HG02840 (cell line): ENCODE data around the gene GOLGA2.

Experiments used
- ATAC-seq: cut with Tn5 transposase; IDR thresholded peaks from one replicate; pipeline ENCODE4 v1.9.1; 2021; ENCODE audit warnings: mild to moderate bottlenecking, moderate library complexity, moderate number of reproducible peaks; ENCODE audit not compliant: unreplicated experiment, low FRiP score

Gene GOLGA2

DNA sequence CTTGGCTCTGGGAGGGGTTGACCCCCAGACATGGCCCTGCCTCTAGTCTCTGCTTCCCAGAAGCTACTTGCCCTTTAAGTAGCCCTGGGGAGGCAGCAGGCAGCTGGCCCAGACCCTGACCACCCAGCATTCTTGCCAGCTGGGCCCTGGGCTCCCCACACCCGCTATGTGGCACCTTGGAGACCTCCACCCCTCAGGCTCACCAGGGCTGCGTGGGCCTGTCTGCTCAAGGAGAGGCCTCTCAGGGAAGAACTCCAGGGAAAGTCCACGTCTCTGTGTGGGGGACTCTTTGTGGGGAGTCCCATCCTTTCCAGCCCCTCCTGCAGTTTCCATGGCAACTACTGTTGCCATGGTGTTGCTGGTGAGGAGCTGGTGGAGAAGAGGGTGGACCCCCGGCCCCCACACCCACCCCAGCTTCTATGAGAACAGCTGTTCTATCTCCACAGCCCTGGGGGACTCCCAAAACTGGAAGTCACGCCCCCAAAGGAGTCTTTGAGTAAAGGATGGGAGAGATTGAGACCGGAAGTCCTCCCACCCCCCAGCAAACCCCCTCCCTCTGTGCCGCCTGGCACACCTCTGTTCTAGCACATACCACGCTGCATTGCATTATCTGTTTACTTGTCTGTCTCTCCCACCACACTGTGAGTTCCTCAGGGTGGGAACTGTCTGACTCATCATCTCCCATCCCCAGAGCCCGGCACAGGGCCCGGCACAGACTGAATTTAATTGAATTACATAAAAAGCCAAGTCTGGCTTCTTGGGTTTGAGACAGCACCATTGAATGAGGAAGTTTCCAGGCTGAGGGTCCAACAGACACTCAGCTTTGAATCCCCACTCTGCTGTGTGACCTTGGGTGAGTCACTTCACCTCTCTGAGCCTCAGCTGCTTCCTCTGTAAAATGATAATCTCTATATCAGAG lies 60.1 kb downstream of the GOLGA2 start:
- ATAC-seq, result no peak

DNA sequence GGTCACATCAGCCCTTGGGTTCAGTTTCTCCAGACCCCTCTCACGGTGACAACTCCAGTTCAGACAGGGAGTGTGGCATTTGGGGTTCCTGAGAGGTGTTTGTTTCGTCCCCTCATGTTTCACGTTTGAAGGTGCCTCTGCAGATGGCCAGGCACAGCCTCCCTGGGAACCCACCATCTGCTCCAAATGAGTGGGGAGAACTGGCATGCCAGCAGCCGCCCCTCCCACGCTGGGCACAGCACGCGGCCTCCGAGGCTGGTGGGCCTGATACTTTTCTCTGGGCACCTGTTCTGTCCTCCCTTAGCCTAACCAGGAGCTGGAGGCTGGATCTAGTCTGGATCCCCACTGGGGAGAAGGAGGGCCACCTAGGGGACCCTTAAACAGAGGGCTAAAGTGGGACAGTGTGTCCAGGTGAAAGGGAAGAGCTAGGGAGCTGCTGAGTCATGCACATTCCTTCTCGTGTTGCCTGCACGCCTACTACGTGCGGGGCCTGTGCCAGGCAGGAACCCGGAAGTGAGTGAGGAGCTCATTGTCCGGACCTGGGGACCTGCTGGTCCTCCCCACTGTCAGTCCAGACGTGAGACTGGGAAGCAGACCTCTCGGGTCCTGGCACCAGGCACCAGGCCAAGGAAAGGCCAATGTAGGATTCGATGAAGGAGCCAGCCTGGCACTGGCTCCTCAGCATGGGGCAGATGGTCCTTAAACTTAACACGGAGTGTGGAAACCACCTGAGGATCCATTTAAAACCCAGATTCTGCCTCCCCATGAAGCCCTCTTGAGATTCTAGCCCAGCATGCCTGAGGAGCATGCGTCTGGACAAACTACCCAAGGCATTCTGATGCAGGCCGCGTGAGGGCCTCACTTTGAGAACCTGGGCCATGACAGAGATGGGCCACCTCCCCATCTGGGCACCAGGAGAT lies 61.0 kb downstream of the GOLGA2 start:
- ATAC-seq, result no peak

DNA sequence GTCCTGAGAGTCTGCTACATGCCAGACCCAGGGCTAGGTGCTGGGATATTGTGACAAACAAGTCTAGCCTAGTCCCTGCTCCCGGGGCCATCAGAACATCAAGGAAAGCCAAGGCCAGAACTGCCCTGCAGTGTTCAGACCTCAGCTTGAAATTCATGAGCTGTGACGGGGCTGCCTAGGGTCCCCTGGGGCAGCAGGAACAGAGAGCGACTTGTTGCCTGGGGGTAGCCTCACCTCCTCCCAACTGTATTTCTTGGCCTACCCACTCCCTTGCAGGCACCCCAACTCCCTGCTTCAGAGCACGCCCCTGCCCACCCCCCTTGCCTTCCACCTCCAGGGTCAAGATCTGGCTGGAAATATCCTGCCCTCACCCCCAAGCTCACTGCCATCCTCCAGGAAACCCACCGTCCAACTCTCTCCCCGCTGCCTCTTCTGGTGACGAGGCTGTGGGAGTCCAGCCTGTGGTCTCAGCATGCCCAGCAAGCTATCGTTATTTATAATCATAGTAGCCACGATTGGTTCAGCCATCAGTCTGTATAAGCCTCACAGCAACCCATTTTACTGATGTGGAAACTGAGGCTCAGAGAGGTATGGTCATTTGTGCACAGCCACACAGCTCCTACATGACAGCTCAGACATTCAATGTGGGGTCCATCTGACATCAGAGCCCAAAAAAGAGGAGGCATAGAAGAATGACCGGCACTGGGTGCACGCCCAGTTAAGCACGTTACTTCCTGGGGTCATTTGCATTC lies 61.9 kb downstream of the GOLGA2 start:
- ATAC-seq, result no peak

DNA sequence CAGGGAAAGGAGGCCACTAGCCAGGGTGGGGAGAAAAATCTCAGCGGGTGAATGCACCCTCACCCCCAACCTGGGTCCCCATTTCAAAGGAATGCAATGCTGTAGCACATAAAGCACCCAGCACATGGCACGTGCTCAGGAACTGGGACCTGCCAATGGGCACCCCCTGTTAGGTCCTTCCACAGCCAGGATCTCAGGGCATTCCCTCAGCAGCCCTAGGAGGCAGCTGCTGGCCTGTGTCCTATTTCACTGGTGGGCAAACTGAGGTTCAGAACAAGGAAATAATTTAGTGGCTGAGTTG lies 63.9 kb downstream of the GOLGA2 start:
- ATAC-seq, result no peak

DNA sequence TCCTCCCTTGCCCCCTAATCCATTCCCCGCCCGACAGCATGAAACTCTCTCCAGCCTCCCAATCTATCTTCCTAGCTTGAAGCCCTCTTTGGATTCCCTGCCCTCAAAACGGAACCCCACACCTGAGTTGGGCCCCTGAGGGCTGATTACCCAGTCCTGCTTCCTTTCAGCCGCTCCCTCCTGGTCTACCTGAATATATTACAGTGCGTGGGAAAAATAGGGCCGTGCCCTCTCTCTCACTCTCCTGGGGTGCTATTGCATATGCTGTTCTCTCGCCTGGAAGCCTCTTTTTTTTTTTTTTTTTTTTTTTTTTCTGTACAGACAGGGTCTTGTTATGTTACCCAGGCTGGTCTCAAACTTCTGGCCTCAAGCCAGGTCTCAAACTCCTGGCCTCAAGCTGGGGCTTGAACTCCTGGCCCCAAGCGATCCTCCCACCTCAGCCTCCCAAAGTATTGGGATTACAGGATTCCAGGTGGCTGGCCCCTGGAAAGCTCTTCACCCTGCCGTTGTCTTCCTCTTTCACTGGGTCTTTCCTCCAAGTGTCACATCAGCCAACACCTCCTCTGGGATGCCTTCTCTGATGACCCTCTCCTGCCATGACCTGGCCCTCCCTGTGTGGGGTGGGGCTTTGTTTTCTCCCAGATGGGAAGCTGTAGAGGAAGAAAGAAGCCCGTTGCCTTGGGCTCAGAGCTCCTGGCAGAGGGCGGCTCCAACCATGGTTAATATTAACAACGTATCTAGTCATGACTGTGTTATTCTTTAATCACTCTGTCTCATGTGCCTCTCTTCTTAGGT lies 64.4 kb downstream of the GOLGA2 start:
- ATAC-seq, result no peak

DNA sequence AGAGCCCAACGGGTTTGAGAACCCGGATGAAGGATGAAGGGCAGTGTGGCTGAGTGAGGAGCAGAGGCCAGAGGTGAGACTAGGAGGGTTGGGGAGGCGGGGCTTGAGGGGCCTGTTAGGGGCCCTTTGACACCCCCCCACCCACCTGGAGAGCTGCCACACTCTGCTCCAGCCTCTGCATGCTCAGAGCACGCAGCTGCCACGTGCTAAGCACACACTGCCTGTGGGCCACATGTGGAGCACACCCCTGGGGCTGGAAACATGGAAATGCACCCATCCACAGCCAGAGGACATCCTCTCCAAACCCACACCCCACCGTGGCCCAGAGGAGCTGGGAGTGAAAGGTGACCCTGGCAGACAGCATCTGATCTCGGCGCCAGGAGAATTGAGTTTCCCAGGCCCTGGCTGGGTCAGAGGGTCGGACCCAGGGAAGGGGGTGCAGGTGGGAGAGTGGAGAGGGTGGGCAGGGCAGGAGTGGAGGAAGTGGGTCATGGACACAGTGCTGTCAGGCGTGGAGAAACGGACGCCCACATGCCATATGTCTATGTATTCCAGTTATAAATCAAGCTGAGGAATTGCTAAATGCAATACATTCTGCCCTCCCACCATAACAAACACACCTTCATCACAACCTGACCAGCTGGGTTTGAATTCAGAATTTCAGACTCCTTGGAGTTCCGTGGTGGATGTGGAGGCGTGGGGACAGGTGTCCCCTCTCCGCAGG lies 66.7 kb downstream of the GOLGA2 start:
- ATAC-seq, result no peak

DNA sequence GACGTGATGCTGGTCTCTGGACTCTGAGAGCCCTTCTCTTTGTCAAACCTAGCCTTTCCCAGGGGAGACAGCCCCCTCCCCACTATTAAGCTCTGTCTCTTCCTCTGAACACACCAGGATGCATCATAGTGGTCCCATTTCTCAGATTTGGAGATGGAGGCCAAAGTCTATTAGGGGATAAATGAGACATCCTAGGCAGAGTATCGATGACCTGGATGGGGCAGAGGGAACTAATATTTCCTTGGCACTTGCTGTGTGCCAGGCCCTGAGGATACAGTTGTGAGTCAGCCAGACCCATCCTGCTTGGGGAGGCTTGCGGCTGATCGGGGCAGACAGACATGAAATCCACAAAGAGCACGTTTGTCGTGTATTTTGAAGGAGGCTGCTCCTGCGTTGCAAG lies 67.4 kb downstream of the GOLGA2 start:
- no peak for ATAC-seq

DNA sequence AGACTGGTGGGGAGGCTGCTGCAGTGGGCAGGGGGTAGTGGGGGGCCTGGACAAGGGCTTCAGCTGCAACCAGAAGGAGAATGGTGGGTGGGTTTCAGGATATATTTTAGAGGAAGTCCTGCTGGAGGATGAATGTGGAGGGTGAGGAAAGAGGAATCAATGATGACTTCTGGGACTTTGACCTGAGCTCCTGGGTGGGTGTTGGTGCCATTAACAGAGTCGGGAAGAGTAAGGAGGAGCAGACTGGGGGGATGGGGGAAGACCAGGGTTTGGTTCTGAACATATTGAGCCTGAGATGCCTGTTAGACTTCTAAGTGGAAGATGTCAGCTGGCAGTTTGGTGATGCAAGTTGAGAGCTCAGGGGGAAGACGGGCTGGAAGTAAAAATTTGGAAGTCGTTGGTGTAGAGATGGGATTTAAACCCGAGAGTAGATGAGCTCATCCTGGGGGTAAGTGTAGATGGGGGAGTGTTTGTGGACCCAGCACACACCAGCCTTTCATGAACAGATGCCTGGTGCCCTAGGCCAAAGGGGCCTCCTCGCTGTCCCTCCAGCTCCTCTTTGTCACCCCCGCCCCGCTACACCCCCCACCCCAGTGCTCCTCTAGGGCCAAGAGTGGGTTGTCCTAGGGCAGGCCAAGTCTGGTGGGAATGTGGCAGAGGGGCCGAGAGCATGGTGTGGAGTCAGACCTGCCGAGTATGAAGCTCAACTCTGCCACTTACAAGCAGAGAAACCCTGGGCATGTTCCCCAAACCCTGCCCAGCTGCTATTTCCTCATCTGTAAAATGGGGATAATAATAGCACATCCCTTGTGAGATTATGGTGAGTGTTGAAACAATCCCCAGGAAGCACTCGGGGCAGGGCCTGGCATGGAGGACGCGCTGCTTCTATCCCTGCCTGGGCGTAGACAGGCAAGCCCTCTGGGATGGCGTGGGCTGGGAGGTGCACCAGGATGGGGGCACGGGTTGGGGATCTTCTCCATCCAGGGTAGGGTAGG lies 68.6 kb downstream of the GOLGA2 start:
- no peak for ATAC-seq

DNA sequence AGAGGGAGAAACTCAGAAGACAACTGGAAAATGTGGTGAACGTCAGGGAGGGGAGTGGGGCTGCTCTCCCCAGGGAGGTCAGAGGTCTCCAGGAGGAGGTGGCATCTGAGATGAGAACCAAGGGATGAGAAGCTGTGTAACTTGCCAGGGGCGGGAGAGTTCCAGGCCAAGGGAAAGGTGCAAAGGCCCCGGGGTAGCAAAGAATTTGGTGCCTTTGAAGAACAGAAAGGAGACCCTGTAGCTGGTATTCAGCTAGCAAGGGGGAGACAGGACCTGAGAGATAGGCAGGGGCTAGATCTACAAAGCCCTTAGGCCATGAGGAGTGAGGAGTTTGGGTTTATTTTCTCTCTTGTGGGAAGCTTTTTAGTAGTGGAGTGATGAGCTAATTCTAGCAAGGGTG lies 69.3 kb downstream of the GOLGA2 start:
- ATAC-seq, result no peak
